HG02938 (cell line): ENCODE results near the gene KCNQ1.

Experiments used
- ATAC-seq: cut with Tn5 transposase; IDR thresholded peaks from one replicate; pipeline ENCODE4 v1.9.1; 2021; ENCODE audit warnings: mild to moderate bottlenecking, moderate library complexity; ENCODE audit not compliant: unreplicated experiment

Gene KCNQ1

DNA sequence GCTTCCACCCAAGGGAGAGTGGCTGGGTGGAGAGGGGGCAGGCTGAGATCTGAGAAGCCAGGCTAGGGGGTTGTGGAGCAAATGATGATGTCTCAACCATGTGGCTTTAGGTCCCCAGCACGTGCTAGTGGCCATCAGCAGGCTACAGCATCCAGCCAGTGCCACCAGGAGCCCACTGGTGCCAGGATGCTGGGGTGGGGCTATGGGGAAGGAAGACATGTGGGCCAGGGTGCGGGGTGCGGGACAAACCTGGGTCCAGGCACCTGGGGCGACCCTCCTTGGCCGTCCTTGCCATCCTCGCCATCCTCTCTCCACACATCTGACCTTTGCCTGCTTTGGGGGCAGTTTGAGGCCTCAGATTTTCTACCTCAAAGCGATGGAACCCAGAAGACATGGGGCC lies 104.3 kb downstream of the KCNQ1 start:
- ATAC-seq: no peak

DNA sequence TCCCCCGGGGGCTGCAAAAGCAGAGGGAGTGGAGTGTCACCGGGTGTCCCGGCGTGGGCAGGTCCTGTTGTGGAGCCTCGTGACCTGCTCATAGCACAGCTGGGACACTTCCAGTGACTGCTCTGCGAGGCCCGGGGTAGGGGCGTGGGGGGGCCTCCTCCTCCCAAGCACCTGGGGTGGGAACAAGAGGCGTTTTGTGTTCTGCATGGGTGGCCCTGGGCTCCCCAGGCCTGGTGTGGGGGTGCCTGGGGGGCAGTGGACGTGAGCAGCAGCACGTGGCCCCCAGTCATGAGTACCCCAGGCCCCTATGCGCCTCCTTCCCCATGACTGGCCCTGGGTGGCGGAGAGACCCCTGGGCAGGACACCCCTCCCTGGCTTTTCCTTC lies 104.7 kb downstream of the KCNQ1 start:
- ATAC-seq: no peak

GRCh38 chr11:2549876-2550605 lies 105.2 kb downstream of the KCNQ1 start:
- no peak for ATAC-seq

DNA sequence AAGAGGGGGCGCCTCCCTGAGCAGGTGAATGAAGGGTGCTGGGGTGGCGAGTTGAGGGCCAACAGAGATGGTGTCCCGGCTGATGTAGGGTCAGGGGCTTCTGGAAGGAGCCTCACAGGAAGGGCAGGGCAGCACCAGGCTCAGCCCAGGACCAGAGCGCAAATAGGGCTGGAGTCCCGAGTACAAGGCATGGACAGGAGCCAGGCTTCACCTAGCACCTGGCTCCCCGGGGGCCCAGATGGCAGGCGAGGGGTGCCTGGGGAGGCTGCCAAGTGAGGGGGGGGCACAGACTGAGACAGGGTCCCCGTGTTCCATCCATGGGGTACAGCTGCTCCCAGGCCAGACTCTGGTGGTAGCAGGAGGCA lies 105.8 kb downstream of the KCNQ1 start:
- no peak for ATAC-seq

DNA sequence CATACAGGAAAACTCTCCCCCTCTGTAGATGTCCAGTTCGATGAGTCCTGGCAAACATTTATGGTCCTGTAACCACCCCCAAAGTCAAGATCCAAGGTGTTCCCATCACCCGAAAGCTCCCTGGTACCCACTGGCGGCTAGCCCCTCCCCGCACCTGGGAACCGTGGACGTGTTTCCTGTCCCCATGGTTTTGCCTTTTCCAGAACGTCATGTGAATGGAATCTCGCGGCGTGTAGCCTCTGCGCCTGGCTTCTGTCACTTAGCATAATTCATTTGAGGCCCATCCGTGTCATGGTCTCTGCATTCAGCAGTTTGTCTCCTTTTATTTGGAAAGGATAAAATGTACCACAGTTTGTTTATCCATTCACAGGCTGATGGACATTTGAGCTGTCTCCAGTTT lies 106.3 kb downstream of the KCNQ1 start:
- no peak for ATAC-seq

- no peak for ATAC-seq
These were observed 107.4 kb downstream of the KCNQ1 start for GRCh38 chr11:2552210-2552609.

DNA sequence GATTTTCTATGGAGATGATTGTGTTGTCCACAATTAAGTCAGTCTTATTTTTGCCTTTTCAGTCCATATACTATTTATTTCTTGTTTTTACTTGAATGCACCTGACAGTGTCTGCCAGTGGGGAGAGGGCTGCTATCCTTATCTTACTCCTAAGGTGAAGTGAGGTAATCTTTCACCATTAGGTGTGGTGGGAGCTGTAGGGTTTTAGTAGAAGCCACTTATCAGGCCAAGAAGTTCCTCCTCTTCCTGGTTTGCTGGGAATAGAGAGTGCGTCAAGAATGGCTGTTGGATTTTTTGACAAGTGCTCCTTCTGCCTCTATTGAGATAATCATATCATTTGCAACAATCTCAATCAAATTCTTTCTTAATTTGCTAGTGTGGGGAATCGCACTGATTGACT lies 108.4 kb downstream of the KCNQ1 start:
- no peak for ATAC-seq

DNA sequence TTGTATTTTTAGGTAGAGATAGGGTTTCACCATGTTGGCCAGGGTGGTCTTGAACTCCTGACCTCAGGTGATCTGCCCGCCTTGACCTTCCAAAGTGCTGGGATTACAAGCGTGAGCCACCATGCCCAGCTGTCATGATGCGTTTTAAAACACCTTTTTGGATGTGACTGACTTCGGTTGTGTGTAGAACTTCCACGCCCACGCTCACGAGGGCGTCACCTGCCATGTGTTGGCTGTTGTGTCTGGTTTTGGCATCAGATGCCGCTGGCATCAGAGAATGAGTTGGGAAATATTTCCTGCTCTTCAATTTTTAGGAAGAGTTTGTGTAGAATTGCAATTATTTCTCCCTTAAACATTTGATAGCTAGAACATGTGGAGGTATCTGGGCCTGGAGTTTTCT lies 109.1 kb downstream of the KCNQ1 start:
- no peak for ATAC-seq

DNA sequence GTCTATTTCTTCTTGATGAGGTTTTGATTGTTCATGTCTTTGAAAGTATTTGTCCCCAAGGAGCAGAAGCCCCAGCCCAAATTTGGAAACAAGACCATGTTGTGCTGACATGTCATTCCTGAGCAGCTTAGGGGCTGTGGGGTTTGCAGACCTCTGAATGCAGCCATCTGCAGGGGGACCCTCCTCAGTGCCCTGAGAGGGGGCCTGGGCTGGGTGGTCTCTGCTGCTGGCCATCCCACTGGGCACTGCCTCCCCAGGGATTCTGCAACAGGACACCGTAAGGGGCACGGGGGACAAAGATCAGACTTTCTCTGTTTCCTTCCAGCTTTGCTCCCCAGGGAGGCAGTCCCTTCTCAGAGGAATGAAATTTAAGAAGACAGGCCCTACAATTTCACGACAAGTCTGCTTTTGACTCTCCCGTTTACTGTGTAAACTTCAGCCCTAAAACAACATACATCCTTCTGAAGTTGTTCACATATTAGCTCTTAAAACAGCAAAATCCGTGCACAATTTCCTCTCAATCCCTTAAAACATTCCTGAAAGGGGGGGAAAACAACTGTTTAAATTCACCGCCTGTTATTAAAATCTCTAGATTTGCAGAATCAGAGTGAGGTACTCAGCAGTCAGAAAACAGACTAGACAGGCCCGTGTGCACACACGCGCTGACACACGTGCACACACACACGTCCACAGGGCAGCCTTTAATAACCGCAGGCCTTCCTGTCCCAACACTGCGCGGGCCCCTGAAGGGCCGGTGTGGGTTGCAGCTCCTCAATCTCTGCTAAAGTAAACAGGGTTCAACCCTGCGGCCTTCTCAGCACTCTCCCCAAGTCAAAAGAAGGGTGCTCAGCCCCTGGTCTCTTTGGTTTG lies 109.8 kb downstream of the KCNQ1 start:
- no peak for ATAC-seq

DNA sequence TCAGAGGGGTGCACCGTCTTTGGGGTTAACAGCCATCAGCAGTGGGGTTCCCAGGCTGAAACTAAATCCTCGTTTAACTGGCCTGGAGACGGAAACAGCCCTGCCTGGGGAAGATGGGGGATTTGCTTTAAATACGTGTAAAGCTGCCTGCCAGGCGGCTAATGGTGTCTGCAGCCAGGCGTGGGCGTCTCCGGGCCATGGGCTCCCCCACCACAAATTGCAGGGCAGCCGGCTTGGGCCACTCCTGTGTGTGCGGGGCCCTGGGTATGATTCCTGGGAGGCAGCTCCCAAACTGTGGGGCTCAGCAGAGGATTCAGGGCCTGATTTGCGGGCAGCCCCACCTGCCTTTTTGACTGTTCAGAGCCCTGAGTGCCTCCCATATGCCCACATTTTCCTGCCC lies 110.5 kb downstream of the KCNQ1 start:
- ATAC-seq: no peak

GRCh38 chr11:2555891-2556290 lies 111.1 kb downstream of the KCNQ1 start:
- ATAC-seq: no peak

GRCh38 chr11:2557381-2557780 lies 112.6 kb downstream of the KCNQ1 start:
- ATAC-seq: no peak

DNA sequence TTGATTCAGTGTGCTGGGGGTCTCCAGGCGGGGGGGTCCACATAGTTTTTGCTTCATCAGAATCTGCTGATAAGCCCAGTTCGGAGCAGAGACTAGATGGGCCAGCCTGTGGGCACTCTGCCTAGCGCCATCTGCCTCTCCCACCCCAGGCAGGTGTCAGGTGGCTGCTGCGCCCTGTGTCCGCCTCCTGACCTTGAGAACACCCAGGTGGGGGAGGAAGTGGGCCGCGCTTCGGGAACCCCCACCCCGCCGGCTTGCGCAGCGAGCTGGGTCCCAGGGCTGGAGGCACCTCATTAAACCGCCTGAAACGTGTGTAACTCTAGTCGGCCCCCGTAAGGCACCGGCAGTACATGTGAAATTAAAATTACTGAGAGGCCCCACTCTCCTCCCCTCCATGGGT lies 113.6 kb downstream of the KCNQ1 start:
- ATAC-seq: no peak

- ATAC-seq: no peak
These were observed 114.2 kb downstream of the KCNQ1 start for GRCh38 chr11:2558861-2559526.

DNA sequence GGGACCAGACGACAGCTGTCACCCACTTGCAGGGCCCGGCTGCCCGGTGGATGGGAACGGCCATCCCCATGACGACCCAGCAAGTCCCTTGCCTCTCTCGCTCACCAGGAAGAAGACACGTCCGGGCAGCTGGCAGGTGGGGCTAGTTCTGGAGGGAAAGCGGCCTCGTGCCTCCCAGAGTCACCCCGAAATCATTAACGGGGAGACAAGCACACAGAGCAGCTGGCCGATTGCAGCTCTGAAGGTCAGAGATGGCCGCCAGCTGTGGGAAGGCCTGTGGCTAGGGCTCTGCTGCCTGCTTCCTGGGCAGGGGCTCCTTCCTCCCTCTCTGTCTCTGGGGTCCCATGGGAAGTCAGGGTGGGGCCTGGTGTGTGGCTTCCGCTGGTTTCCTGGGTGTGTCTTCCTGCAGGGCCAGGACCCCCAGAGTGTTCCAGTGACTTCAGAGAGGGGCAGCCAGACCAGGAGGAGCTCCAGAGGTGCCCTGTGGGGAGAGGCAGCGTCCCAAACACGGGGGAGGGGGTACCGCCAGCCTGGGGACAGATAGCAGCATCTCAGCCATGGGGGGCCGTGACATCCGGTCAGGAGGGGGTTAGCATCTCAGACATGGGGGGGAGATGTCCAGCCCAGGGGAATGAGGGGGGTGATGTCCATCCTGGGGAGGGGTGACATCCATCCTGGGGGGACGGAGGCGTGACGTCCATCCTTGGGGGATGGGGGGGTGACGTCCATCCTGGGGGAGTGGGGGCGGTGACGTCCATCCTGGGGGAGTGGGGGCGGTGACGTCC lies 114.9 kb downstream of the KCNQ1 start:
- ATAC-seq: no peak

- ATAC-seq: no peak
These were observed 117.1 kb downstream of the KCNQ1 start for GRCh38 chr11:2561696-2562581.

DNA sequence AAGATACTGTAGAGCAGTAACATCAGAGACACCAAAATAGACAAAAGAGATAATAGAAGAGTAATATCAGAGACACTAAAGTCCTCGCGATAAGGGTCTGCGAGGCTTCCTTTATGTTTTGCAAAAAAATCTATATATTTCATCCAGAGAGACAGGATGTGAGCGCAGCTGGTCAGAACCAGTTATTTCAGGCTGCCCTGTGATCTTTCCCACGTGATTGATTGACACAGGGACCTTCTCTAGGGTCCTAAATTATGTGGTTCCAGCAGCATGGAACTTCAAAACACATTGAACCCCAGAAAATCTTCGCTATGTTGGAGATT lies 118.0 kb downstream of the KCNQ1 start:
- ATAC-seq: no peak

- ATAC-seq: no peak
These were observed 118.6 kb downstream of the KCNQ1 start for GRCh38 chr11:2563213-2564007.

DNA sequence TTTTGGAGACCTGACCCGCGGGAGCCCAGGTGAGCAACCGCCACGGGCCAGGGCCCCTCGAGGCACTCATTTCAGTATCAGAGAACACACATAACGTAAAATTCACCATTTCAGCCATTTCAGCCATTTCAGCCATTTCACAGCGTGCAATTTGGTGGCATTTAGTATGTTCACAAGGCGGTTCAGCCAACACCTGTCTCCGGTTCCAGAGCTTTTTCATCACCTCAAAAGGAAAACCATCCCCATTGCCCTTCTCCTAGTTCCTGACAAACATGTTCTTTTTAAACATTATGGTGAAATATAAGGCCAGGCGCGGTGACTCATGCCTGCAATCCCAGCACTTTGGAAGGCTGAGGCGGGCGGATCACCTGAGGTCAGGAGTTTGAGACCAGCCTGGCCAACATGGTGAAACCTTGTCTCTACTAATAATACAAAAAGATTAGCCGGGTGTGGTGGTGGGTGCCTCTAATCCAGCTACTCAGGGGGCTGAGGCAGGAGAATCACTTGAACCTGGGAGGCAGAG lies 119.3 kb downstream of the KCNQ1 start:
- no peak for ATAC-seq
